HCT116 (cell line): ENCODE data around the gene TMEM89. TPM values are rescaled to one million over a fixed set of nuclear protein-coding genes. Genes with fewer than 3 reads are reported as not detected.

Source experiments
- ATAC-seq: fragments of 200-7000 bp; cut with Tn5 transposase; 2 replicates; pipeline ENCODE4 v1.9.1; 2020; ENCODE audit warnings: mild to moderate bottlenecking, moderate library complexity
- BruUV-seq: library from RNA; stranded (reverse); fragments of 400-500 nt; replicated peaks from 2 replicates; lab custom pipeline; 2021; lab: Mats Ljungman, UMichigan
- CTCF ChIA-PET: fragments of 300-600 bp; sonication (Branson Sonifier 250); formaldehyde crosslinking; loops from one replicate; lab custom pipeline; 2021; ENCODE audit warnings: antibody characterized with exemption; lab: Charles Lee
- POLR2A ChIA-PET: fragments of 300-600, 350-600 bp; sonication (Branson Sonifier 250); formaldehyde crosslinking; loops from one replicate; lab custom pipeline; 2021; ENCODE audit warnings: antibody characterized with exemption; lab: Charles Lee
- RAD21 ChIA-PET, 2 experiments: fragments of 300-600 bp; sonication (Branson Sonifier 250); formaldehyde crosslinking; loops; one replicate each; lab custom pipeline; 2023; ENCODE audit warnings: low total read pairs in 2 of 2; ENCODE audit not compliant: uncharacterized antibody in 2 of 2, unreplicated experiment in 2 of 2, low non-redundant PET in 1 of 2; lab: Charles Lee
- DNase-seq: peaks from one replicate; pipeline ENCODE4 v3.0.0-alpha.2; 2010; ENCODE audit warnings: low read depth, low spot score
- H2AFZ ChIP-seq: fragments of 200-600 bp; shearing (Covaris generic), sonication (generic); 2 replicates; pipeline ENCODE4 v1.6.1; 2017; ENCODE audit warnings: low read depth, mixed run types, mixed read lengths, antibody characterized with exemption, low read length; ENCODE audit not compliant: poor library complexity, severe bottlenecking
- H3K27ac ChIP-seq: 2 replicates; pipeline ENCODE4 v1.5.1; 2012; ENCODE audit warnings: low read depth, low read length
- H3K27me3 ChIP-seq: fragments of 200-600 bp; sonication (generic); 2 replicates; pipeline ENCODE4 v1.6.1; 2016; ENCODE audit warnings: mixed run types, low read length, mixed read lengths; ENCODE audit not compliant: insufficient read depth
- H3K36me3 ChIP-seq, 2 experiments: fragments of 200-500 bp in 1 of 2; fragments of 200-600 bp in 1 of 2; sonication (Bioruptor generic) in 1 of 2; sonication (generic) in 1 of 2; 2 replicates each; pipeline versions ENCODE4 v1.5.1 to v1.6.1; 2014 to 2016; ENCODE audit warnings: low read length in 2 of 2, inconsistent platforms in 1 of 2, mixed read lengths in 1 of 2, mixed run types in 1 of 2; ENCODE audit not compliant: insufficient read depth in 2 of 2, control insufficient read depth in 1 of 2
- H3K4me1 ChIP-seq, 2 experiments: fragments of 200-600 bp in 1 of 2; sonication (generic) in 1 of 2; 2 replicates each; pipeline versions ENCODE4 v1.5.1 to v1.6.1; 2012 to 2017; ENCODE audit warnings: low read length in 2 of 2, inconsistent platforms in 1 of 2, mild to moderate bottlenecking in 1 of 2, mixed read lengths in 1 of 2, mixed run types in 1 of 2, moderate library complexity in 1 of 2; ENCODE audit not compliant: insufficient read depth in 2 of 2, control insufficient read depth in 1 of 2
- H3K4me2 ChIP-seq: fragments of 200-600 bp; sonication (generic); 2 replicates; pipeline ENCODE4 v1.6.1; 2017; ENCODE audit warnings: mixed run types, low read length, mixed read lengths
- H3K4me3 ChIP-seq, 2 experiments: fragments of 200-600 bp in 1 of 2; sonication (generic) in 1 of 2; replicated peaks in 1 of 2; 2 replicates each; pipeline ENCODE4 v1.5.1; 2011 to 2016; ENCODE audit warnings: low read length in 2 of 2, control low read depth in 1 of 2, low read depth in 1 of 2, mild to moderate bottlenecking in 1 of 2, mixed read lengths in 1 of 2, mixed run types in 1 of 2
- H3K79me2 ChIP-seq: fragments of 200-600 bp; sonication (generic); 2 replicates; pipeline ENCODE4 v1.6.1; 2017; ENCODE audit warnings: mild to moderate bottlenecking, mixed run types, low read length, moderate library complexity, mixed read lengths; ENCODE audit not compliant: insufficient read depth
- H3K9ac ChIP-seq: fragments of 200-600 bp; sonication (generic); 2 replicates; pipeline ENCODE4 v1.6.1; 2016; ENCODE audit warnings: low read length, mixed read lengths
- H3K9me2 ChIP-seq: fragments of 200-600 bp; sonication (generic), shearing (Covaris generic); 2 replicates; pipeline ENCODE4 v1.6.1; 2017; ENCODE audit warnings: mixed run types, mild to moderate bottlenecking, moderate library complexity; ENCODE audit not compliant: insufficient read depth
- H3K9me3 ChIP-seq, 2 experiments: fragments of 200-500 bp in 1 of 2; fragments of 200-600 bp in 1 of 2; sonication (Bioruptor generic) in 1 of 2; sonication (generic) in 1 of 2; 2 replicates each; pipeline ENCODE4 v1.6.1; 2014 to 2017; ENCODE audit warnings: low read length in 2 of 2, mixed read lengths in 2 of 2, inconsistent platforms in 1 of 2, low read depth in 1 of 2, mild to moderate bottlenecking in 1 of 2, mixed run types in 1 of 2, moderate library complexity in 1 of 2; ENCODE audit not compliant: control insufficient read depth in 1 of 2, insufficient read depth in 1 of 2
- H4K20me1 ChIP-seq: fragments of 200-600 bp; sonication (generic), shearing (Covaris generic); 2 replicates; pipeline ENCODE4 v1.6.1; 2017; ENCODE audit warnings: mixed run types, mild to moderate bottlenecking, moderate library complexity; ENCODE audit not compliant: insufficient read depth
- CBX3 ChIP-seq: IDR thresholded peaks from 2 replicates; pipeline ENCODE4 v1.6.1; 2012; ENCODE audit warnings: low read depth
- CEBPB ChIP-seq: IDR thresholded peaks from 2 replicates; pipeline ENCODE4 v1.6.1; 2012; ENCODE audit warnings: low read depth
- CTCF ChIP-seq, 3 experiments: fragments of 200-600 bp in 1 of 3; sonication (generic) in 1 of 3; IDR thresholded peaks in 2 of 3; conservative IDR thresholded peaks in 1 of 3; 2 replicates each; pipeline ENCODE4 v1.5.1; 2012 to 2017; ENCODE audit warnings: low read depth in 2 of 3, low read length in 2 of 3, antibody characterized with exemption in 1 of 3, borderline replicate concordance in 1 of 3, control low read depth in 1 of 3, mild to moderate bottlenecking in 1 of 3, mixed read lengths in 1 of 3, mixed run types in 1 of 3, moderate library complexity in 1 of 3; ENCODE audit not compliant: insufficient read depth in 1 of 3
- ELF1 ChIP-seq: IDR thresholded peaks from 2 replicates; pipeline ENCODE4 v1.6.1; 2012; ENCODE audit warnings: low read depth, borderline replicate concordance
- JUND ChIP-seq: IDR thresholded peaks from 2 replicates; pipeline ENCODE4 v1.6.1; 2012
- POLR2AphosphoS5 ChIP-seq: IDR thresholded peaks from 2 replicates; pipeline ENCODE4 v1.6.1; 2011; ENCODE audit warnings: mild to moderate bottlenecking, low read depth, low read length, moderate library complexity
- SIN3A ChIP-seq: IDR thresholded peaks from 2 replicates; pipeline ENCODE4 v1.6.1; 2012; ENCODE audit warnings: low read depth
- SRF ChIP-seq: IDR thresholded peaks from 2 replicates; pipeline ENCODE4 v1.6.1; 2012; ENCODE audit warnings: low read depth
- ZFX ChIP-seq: fragments of 450-650 bp; IDR thresholded peaks from 2 replicates; pipeline ENCODE4 v1.6.1; 2017
- ZNF274 ChIP-seq: fragments of 200-500 bp; sonication (Bioruptor generic); IDR thresholded peaks from 2 replicates; pipeline ENCODE4 v1.6.1; 2014; ENCODE audit warnings: mild to moderate bottlenecking, low read depth, low read length, inconsistent platforms
- intact Hi-C: fragments of 100-400 bp; cut with micrococcal nuclease; formaldehyde crosslinking; loops from 2 replicates; pipeline ENCODE4 v1.10.0; 2022
- total RNA-seq: library from RNA; stranded (reverse); gene quantifications from one replicate; pipeline ENCODE4 v1.2.1, GENCODE V29; 2021; ENCODE audit not compliant: unreplicated experiment
- TF ChIP-seq, protein P1 (sequence below): IDR thresholded peaks from 2 replicates; pipeline ENCODE4 v1.6.1; 2011; ENCODE audit warnings: mild to moderate bottlenecking, low read length, moderate library complexity; ENCODE audit not compliant: insufficient replicate concordance; ENCODE audit errors: extremely low read depth
- TF ChIP-seq, protein P2 (sequence below): IDR thresholded peaks from 2 replicates; pipeline ENCODE4 v1.6.1; 2012

The TMEM89 gene
- total RNA-seq, 1 experiment from 2014 or later: 0.49 TPM

DNA sequence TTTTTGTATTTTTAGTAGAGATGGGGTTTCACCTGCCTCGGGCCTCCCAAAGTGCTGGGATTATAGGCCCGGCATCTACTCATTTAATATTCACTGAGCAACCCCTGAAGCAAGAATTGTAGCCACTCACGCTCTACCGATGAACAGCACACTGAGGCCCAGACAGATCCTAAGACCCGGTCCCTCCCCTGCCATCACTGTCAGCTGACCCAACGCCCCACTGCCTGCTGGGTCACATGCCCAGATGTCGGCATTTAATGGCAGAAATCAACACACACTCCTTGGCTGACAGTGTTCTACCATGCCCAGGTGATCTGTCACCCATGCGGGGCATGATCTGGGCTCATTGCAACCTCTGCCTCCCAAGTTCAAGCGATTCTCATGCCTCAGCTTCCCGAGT, 3.2 kb upstream of the TMEM89 start:
- CTCF ChIA-PET: no interaction called here
- Histone ChIP-seq H3K4me1 (no peaks in the 10 kb centered on the region), H3K4me3 (no peak overlapping the region)
- TF ChIP-seq POLR2AphosphoS5 (no peak), JUND (no peak)
- TF ChIP-seq, all 23 proteins: peak for 0
- POLR2A ChIA-PET: interaction anchor here (0.8 kb wide), 1 partner anchor 38 kb away, joined by 3 read pairs; the partner anchor contains the start of gene CELSR3
- DNase-seq (no peak), ATAC-seq (no peak)
- intact Hi-C loops: no loop called here
- RAD21 ChIA-PET: no interaction called here
- no peaks in the 10 kb centered on the region for H3K9me2 ChIP-seq
- no peaks in the 10 kb centered on the region for H3K9me3 ChIP-seq
- H2AFZ ChIP-seq: no peak overlapping the region
- H3K27me3 ChIP-seq: no peaks in the 10 kb centered on the region
- no peak overlapping the region for H3K9ac ChIP-seq
- peaks cover 13 to 14% of the 10 kb centered on the region in 2 experiments; a peak in 3 of 4 replicates for H3K36me3 ChIP-seq
- BruUV-seq: no TSS peak
- no peak overlapping the region for H3K4me2 ChIP-seq
- H4K20me1 ChIP-seq: no peaks in the 10 kb centered on the region
- H3K27ac ChIP-seq: no peak overlapping the region
- no peaks in the 10 kb centered on the region for H3K79me2 ChIP-seq

GRCh38 chr3:48623851-48624547, 2.4 kb upstream of the TMEM89 start:
- POLR2A ChIA-PET: interaction anchor here (0.8 kb wide), 1 partner anchor 39 kb away, joined by 3 read pairs; the partner anchor contains the start of gene CELSR3
- Histone ChIP-seq H3K36me3 (peaks cover 11 to 14% of the 10 kb centered on the region in 2 experiments; a peak in 3 of 4 replicates), H3K4me3 (no peak overlapping the region), H3K9ac (no peak overlapping the region), H4K20me1 (no peaks in the 10 kb centered on the region), H3K4me2 (no peak overlapping the region), H3K9me2 (no peaks in the 10 kb centered on the region), H3K27me3 (no peaks in the 10 kb centered on the region), H3K27ac (no peak overlapping the region), H3K4me1 (no peaks in the 10 kb centered on the region), H3K9me3 (peaks cover 0 to under 1% of the 10 kb centered on the region in 2 experiments; a peak in 1 of 4 replicates), H2AFZ (no peak overlapping the region), H3K79me2 (no peaks in the 10 kb centered on the region)
- CTCF ChIA-PET: no interaction called here
- no peak for ATAC-seq
- no TSS peak for BruUV-seq
- intact Hi-C loops: no loop called here
- RAD21 ChIA-PET: no interaction called here
- DNase-seq: no peak
- TF ChIP-seq, protein P1, sequence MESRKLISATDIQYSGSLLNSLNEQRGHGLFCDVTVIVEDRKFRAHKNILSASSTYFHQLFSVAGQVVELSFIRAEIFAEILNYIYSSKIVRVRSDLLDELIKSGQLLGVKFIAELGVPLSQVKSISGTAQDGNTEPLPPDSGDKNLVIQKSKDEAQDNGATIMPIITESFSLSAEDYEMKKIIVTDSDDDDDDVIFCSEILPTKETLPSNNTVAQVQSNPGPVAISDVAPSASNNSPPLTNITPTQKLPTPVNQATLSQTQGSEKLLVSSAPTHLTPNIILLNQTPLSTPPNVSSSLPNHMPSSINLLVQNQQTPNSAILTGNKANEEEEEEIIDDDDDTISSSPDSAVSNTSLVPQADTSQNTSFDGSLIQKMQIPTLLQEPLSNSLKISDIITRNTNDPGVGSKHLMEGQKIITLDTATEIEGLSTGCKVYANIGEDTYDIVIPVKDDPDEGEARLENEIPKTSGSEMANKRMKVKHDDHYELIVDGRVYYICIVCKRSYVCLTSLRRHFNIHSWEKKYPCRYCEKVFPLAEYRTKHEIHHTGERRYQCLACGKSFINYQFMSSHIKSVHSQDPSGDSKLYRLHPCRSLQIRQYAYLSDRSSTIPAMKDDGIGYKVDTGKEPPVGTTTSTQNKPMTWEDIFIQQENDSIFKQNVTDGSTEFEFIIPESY: no peak
- TF ChIP-seq, protein P2, sequence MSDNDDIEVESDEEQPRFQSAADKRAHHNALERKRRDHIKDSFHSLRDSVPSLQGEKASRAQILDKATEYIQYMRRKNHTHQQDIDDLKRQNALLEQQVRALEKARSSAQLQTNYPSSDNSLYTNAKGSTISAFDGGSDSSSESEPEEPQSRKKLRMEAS: no peak
- TF ChIP-seq CBX3: no peak
- no peak for TF ChIP-seq CTCF (IDR thresholded peaks at IDR 0.05 in 2 of 3, conservative IDR thresholded peaks at IDR 0.05 in 1 of 3; ENCODE audit: borderline replicate concordance in 1 of 3, insufficient read depth in 1 of 3, low read depth in 2 of 3, low read length in 2 of 3)
- TF ChIP-seq ZNF274: no peak
- TF ChIP-seq SRF: no peak
- no peak for TF ChIP-seq SIN3A
- no peak for TF ChIP-seq ZFX
- TF ChIP-seq CEBPB: no peak
- no peak for TF ChIP-seq ELF1
